Measurements from ENCODE around the gene CPNE5. TPM values are rescaled to one million over a fixed set of nuclear protein-coding genes. Genes with fewer than 3 reads are reported as not detected.

Gene CPNE5
- total RNA-seq, 4 donors from 2014 or later = 0.19 to 1.3 (median 0.59) TPM

DNA sequence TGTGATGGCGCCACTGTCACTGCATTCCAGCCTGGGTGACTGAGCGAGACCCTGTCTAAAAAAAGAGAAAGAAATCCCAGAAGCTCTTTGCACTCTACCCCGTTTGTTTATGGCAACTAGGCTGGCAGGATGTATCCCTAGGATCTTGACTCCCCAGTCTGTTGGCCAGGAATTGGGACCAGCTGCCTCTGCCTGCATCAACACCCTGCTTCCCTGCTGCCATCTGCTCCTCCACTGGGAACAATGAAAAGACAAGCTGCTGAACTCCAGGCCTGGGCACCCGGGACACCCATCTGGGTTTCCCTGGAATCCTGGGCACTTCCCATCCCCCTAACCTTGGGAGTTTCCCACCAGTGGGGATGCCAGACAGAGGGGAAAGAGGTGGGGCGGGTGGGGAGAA lies 64.9 kb downstream of the CPNE5 start:
- TF ChIP-seq, protein P1, sequence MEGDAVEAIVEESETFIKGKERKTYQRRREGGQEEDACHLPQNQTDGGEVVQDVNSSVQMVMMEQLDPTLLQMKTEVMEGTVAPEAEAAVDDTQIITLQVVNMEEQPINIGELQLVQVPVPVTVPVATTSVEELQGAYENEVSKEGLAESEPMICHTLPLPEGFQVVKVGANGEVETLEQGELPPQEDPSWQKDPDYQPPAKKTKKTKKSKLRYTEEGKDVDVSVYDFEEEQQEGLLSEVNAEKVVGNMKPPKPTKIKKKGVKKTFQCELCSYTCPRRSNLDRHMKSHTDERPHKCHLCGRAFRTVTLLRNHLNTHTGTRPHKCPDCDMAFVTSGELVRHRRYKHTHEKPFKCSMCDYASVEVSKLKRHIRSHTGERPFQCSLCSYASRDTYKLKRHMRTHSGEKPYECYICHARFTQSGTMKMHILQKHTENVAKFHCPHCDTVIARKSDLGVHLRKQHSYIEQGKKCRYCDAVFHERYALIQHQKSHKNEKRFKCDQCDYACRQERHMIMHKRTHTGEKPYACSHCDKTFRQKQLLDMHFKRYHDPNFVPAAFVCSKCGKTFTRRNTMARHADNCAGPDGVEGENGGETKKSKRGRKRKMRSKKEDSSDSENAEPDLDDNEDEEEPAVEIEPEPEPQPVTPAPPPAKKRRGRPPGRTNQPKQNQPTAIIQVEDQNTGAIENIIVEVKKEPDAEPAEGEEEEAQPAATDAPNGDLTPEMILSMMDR (IDR thresholded peaks at IDR 0.05; ENCODE audit: low read depth) = no peak

DNA sequence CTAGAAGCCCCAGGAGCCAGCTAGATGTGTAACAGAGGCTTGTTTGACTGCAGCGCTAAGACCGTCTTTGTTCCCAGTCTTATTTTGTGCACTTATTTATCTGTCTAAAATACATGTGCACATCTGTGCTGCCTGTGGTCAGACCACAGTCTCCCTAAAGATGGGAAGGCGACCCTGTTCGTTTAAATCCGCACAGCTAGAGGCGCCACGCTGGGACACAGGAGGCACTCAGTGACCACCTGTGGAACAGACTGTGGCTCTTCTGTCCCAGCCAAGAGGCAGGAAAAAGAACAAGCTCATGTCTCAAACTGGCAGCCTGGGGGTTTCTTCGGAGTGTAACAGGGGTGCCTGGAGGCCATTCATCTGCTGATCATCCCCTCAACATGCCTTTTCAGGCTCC lies 66.8 kb downstream of the CPNE5 start:
- TF ChIP-seq, protein P1 (IDR thresholded peaks at IDR 0.05; ENCODE audit: low read depth) = no peak

DNA sequence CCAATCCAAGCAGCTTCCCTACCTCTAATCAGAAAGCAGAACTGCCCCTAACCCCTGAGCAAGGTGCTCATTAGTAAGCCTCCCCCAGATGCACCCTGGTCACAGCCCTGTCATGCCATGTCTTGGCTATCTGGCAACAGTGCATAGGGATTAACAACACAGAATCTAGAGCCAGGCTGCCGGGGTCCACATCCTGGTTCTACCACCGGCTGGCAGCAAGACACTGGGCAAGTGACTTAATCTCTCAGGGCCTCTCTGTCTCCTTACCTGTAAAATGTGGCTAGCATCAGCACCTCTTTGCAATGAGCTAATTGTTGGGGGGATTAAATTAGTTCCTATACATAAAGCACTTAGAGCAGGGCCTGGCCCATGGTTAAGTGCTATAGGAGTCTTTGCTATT lies 68.1 kb downstream of the CPNE5 start:
- TF ChIP-seq, protein P1 (IDR thresholded peaks at IDR 0.05; ENCODE audit: low read depth) = no peak

DNA sequence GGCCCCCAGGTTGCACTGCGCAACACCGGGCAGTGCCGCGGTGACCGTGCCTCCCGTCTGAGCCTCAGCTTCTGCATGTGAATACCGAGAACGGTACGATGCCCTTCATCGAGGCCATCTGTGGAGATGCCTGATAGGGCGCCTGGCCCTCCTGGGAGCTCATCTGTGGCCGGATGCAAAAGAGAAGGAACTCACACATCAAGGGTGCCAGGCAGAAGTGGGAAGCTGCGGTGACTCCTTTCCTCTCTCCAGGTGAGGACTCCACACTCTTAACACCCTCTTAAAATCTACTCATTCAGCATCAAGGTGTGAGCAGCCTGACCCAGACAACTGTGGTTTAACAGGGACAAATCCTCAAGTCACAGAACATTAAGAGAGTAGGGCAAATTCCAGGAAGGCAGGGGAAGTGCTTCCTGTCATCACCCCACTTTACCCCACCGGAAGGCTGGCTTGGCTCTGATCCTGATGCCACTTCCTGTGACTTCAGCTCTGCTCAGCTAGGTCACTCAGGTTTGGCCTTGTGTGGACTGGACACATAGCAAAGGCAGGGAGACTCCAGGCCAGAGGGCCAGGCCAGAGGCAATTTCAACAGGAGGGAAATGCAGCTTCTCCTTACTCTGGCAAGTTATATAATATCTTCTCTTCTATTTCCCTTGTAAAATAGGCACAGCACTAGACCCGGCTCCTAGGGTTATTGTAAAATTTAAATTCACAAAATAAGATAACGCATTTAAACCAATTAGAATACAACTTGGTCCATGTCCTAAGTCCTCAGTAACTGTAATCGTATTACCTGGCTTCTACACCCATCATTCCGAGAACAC lies 69.4 kb downstream of the CPNE5 start:
- TF ChIP-seq, protein P1 (IDR thresholded peaks at IDR 0.05; ENCODE audit: low read depth) = no peak

DNA sequence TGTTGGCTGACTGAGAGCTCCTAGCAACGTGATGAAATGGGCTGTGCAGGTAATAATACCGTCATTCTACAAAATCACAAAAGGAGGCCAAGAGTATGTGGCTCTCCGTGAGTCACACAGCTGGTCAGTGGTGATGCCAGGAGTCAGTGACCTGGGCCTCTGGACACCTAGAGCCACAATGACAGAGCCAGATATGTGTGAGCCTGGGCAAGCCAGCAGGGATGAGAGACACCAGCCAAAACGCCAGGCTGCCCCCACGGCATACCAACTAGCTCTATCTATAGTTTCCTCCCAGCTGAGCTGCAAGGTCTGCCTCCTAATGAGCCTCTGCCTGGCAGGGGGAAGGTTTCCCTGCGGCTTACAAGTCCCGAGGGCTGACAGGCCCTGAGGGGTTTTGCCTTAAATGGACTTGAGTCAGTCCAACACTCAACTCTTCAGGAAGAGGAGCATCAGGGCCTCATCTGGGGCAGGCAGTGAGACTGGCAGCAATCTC lies 70.0 kb downstream of the CPNE5 start:
- TF ChIP-seq, protein P1 (IDR thresholded peaks at IDR 0.05; ENCODE audit: low read depth) = no peak

DNA sequence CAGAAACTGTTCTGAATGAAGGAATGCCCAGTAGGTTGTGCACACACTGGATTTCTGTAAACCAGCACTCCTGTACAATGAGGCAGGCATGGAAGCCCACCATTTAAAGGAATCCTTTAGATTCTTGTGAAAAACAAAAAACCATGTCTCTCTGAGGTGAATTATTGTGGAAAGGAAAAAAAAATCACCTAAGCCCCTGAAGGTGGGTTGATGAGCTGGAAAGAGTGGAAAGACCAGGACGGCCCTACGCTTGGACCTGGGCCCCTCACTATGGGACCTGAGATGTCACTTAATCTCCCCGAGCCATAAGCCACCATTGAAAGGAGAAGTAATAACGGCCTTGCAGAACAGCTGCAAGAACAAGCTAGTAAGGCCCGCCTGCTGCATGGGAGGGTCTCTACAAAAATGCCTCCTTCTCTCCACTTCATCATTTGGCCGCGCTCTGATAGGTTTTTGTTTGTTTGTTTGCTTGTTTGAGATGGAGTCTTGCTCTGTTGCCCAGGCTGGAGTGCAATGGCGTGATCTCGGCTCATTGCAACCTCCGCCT lies 72.8 kb downstream of the CPNE5 start:
- TF ChIP-seq, protein P1 (IDR thresholded peaks at IDR 0.05; ENCODE audit: low read depth) = no peak

DNA sequence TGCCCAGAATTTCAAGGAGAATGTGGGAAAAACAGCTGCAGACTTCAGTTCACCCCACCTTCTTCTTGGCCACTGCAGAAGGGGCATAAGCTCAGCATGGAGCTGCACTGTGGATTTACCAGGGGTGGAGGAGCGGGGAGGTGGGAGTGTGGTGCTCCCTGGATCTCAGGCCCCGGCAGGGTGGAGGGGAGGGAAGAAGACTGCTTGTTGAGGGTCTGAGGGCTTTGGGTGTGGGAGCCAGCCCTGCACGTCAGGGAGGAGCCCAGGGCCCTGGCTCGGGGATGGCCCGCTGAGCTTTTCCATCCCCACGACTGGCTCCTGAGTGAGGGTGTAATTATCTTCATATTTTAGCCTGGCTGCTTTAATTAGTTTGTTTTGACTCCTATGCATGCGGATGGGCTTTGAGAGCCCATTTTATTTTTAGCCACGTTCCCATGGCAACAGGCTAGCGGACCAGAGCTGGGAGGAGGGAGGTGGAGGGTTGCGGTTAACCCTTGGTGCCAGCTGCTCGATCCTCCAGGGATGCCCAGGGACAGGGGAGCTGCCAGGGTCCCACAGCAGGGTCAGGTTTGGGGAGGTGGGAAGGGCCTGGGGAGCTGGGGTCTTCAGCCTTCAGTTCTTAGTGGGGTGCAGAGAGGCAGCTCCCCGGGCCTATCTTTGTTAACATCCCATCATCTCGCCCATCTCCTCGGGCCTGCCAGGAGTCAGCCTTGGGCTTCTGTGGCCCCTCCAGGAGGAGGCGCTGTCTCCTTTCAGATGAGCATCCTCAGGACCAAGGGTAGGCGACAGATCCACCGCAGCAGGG lies 73.4 kb downstream of the CPNE5 start:
- TF ChIP-seq, protein P1 (IDR thresholded peaks at IDR 0.05; ENCODE audit: low read depth) = no peak

All from subcutaneous adipose tissue (tissue), 4 donors.